Erythroblast (primary cell): Measurements from ENCODE around the gene FXYD5.

Source experiments
- GATA1 ChIP-seq: IDR thresholded peaks from 2 replicates; pipeline ENCODE4 v1.6.1; 2011; ENCODE audit warnings: low read depth, mild to moderate bottlenecking, control low read depth, low read length, moderate library complexity
- POLR2A ChIP-seq: IDR thresholded peaks from 2 replicates; pipeline ENCODE4 v1.6.1; 2011; ENCODE audit warnings: mild to moderate bottlenecking, low read length

DNA sequence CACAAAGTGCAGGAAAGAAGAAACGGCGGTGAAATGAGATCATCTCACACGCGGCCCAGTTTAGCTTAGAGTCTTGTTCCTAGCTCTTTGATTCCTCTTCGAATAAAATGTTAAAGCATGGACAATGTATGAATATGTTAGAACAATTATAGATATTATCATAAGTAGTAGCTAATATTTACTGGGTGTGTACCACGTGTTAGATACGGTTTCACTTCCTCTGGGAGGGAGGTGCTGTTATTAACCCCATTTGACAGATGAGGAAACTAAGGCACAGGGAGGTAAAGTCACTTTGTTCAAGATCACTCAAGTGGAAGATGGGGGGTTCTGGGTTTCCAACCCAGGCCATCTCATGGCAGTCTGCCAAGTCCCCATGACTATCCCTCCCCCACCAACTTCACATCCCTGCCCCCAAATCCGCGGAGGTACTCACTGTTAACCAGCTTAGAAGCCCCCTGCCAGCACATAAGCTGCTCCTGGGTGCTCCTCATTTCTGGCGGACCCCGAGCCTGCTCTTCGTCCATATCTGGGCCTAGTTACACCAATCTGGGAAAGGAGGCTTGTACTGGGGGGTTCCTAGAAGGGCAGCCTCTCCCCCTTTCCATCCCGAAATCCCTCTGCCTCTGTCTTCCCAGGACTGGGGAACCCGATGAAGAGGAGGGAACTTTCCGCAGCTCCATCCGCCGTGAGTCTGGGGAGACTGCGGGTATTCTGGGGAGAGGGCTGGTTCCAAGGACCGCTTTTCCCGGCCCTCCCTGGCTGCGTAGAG lies 12.5 kb upstream of the FXYD5 start:
- TF ChIP-seq POLR2A: no peak
- no peak for TF ChIP-seq GATA1
